OCI-LY1 (cell line): ENCODE measurements around the gene TIE1.

ENCODE experiments used
- H2AFZ ChIP-seq: fragments of 200-600 bp; sonication (generic), shearing (Covaris generic); 2 replicates; pipeline ENCODE4 v1.6.0; 2014; ENCODE audit warnings: antibody characterized with exemption, mild to moderate bottlenecking, low read length
- H3F3A ChIP-seq: fragments of 200-600 bp; sonication (generic), shearing (Covaris generic); 2 replicates; pipeline ENCODE4 v1.6.0; 2014; ENCODE audit warnings: mild to moderate bottlenecking, antibody characterized with exemption, low read length, moderate library complexity; ENCODE audit not compliant: insufficient read depth
- H3K27ac ChIP-seq: fragments of 200-600 bp; sonication (generic); 2 replicates; pipeline ENCODE4 v1.5.1; 2014; ENCODE audit warnings: low read length, mixed run types, mild to moderate bottlenecking, low read depth; ENCODE audit not compliant: poor library complexity, severe bottlenecking
- H3K27me3 ChIP-seq: fragments of 200-600 bp; sonication (generic); 2 replicates; pipeline ENCODE4 v1.6.0; 2014; ENCODE audit warnings: antibody characterized with exemption, mild to moderate bottlenecking, low read length, moderate library complexity; ENCODE audit not compliant: insufficient read depth
- H3K36me3 ChIP-seq: fragments of 200-600 bp; sonication (generic); 2 replicates; pipeline ENCODE4 v1.6.1; 2014; ENCODE audit warnings: mild to moderate bottlenecking, antibody characterized with exemption, low read length, moderate library complexity, mixed read lengths; ENCODE audit not compliant: insufficient read depth
- H3K4me1 ChIP-seq: fragments of 200-600 bp; sonication (generic); 2 replicates; pipeline ENCODE4 v1.5.1; 2014; ENCODE audit warnings: mild to moderate bottlenecking, low read length, moderate library complexity; ENCODE audit not compliant: insufficient read depth, severe bottlenecking
- H3K4me2 ChIP-seq: fragments of 200-600 bp; sonication (generic), shearing (Covaris generic); 2 replicates; pipeline ENCODE4 v1.6.1; 2014; ENCODE audit warnings: low read length
- H3K4me3 ChIP-seq: fragments of 200-600 bp; sonication (generic); 2 replicates; pipeline ENCODE4 v1.5.1; 2014; ENCODE audit warnings: low read length, low read depth, mild to moderate bottlenecking, mixed read lengths; ENCODE audit not compliant: poor library complexity, severe bottlenecking
- H3K79me2 ChIP-seq: fragments of 200-600 bp; shearing (Covaris generic); 2 replicates; pipeline ENCODE4 v1.6.1; 2016; ENCODE audit warnings: mixed run types, low read length, mixed read lengths; ENCODE audit not compliant: insufficient read depth
- H3K9ac ChIP-seq: fragments of 200-600 bp; sonication (generic), shearing (Covaris generic); 2 replicates; pipeline ENCODE4 v1.6.1; 2014; ENCODE audit warnings: mild to moderate bottlenecking, low read length, mixed read lengths
- H3K9me2 ChIP-seq: fragments of 200-600 bp; sonication (generic), shearing (Covaris generic); 2 replicates; pipeline ENCODE4 v1.6.1; 2014; ENCODE audit warnings: low read depth, mild to moderate bottlenecking, low read length, mixed read lengths
- H3K9me3 ChIP-seq: fragments of 200-600 bp; shearing (Covaris generic); 2 replicates; pipeline ENCODE4 v1.6.1; 2014; ENCODE audit warnings: low read length, mixed read lengths
- H4K20me1 ChIP-seq: fragments of 200-600 bp; sonication (generic), shearing (Covaris generic); 2 replicates; pipeline ENCODE4 v1.6.0; 2016; ENCODE audit warnings: mild to moderate bottlenecking, low read length; ENCODE audit not compliant: insufficient read depth
- CTCF ChIP-seq: fragments of 200-600 bp; sonication (generic), shearing (Covaris generic); IDR thresholded peaks from 2 replicates; pipeline ENCODE4 v1.5.1; 2017; ENCODE audit warnings: mild to moderate bottlenecking, antibody characterized with exemption, low read length, moderate library complexity, mixed read lengths
- EZH2 ChIP-seq: fragments of 200-600 bp; sonication (generic), shearing (Covaris generic); IDR thresholded peaks from 2 replicates; pipeline ENCODE4 v1.8.0; 2017; ENCODE audit warnings: borderline replicate concordance, mixed run types, mild to moderate bottlenecking, antibody characterized with exemption, low read length, moderate library complexity, mixed read lengths

Gene TIE1

GRCh38 chr1:43339584-43340232 is 38.9 kb downstream of the TIE1 start:
- no peak overlapping the region for H3K4me2 ChIP-seq
- no peaks in the 10 kb centered on the region for H3K79me2 ChIP-seq
- no peaks in the 10 kb centered on the region for H3F3A ChIP-seq
- H3K9me3 ChIP-seq: no peaks in the 10 kb centered on the region
- H3K9me2 ChIP-seq: no peaks in the 10 kb centered on the region
- H3K27me3 ChIP-seq: no peaks in the 10 kb centered on the region
- H3K9ac ChIP-seq: no peak overlapping the region
- no peaks in the 10 kb centered on the region for H3K4me1 ChIP-seq
- TF ChIP-seq EZH2 (no peak), CTCF (no peak)
- no peak overlapping the region for H3K4me3 ChIP-seq
- no peaks in the 10 kb centered on the region for H4K20me1 ChIP-seq
- no peaks in the 10 kb centered on the region for H3K36me3 ChIP-seq
- H2AFZ ChIP-seq: no peak overlapping the region
- H3K27ac ChIP-seq: no peak overlapping the region

GRCh38 chr1:43340559-43340958 is 39.8 kb downstream of the TIE1 start:
- Histone ChIP-seq H3K4me3 (no peak overlapping the region), H3K9ac (no peak overlapping the region), H3K27ac (no peak overlapping the region), H3F3A (no peaks in the 10 kb centered on the region), H3K9me2 (no peaks in the 10 kb centered on the region), H3K79me2 (no peaks in the 10 kb centered on the region), H2AFZ (no peak overlapping the region), H4K20me1 (no peaks in the 10 kb centered on the region), H3K27me3 (no peaks in the 10 kb centered on the region), H3K9me3 (no peaks in the 10 kb centered on the region), H3K4me2 (no peak overlapping the region), H3K4me1 (no peaks in the 10 kb centered on the region), H3K36me3 (no peaks in the 10 kb centered on the region)
- TF ChIP-seq CTCF (no peak), EZH2 (no peak)

- no peaks in the 10 kb centered on the region for H4K20me1 ChIP-seq
- no peaks in the 10 kb centered on the region for H3K79me2 ChIP-seq
- H3K4me1 ChIP-seq: peaks cover 11% of the 10 kb centered on the region
- H3K9me2 ChIP-seq: no peaks in the 10 kb centered on the region
- H3K4me3 ChIP-seq: no peak overlapping the region
- no peaks in the 10 kb centered on the region for H3K9me3 ChIP-seq
- H3K27me3 ChIP-seq: no peaks in the 10 kb centered on the region
- no peak overlapping the region for H3K27ac ChIP-seq
- TF ChIP-seq CTCF: no peak
- no peak for TF ChIP-seq EZH2
- H3K36me3 ChIP-seq: no peaks in the 10 kb centered on the region
- no peaks in the 10 kb centered on the region for H3F3A ChIP-seq
- H3K9ac ChIP-seq: no peak overlapping the region
- no peak overlapping the region for H3K4me2 ChIP-seq
- H2AFZ ChIP-seq: no peak overlapping the region
These were observed 43.6 kb downstream of the TIE1 start for GRCh38 chr1:43344267-43344850.
